Stimulated activated CD8-positive, alpha-beta memory T cell treated with anti-CD3 and anti-CD28 coated beads, Interleukin-15, amount 100 ng/mL, for 48 hours (primary cell): ENCODE measurements around the gene TBC1D13.
"Not testable (repeated sequence)": the region's sequence is repeated elsewhere in the genome, so short reads cannot be mapped to it uniquely, and the experiment has no call there.

Source experiments
- DNase-seq, 2 donors: peaks; one replicate each; pipeline ENCODE4 v3.0.0-alpha.2; 2020; ENCODE audit warnings: low read depth in 2 of 2

The TBC1D13 gene

DNA sequence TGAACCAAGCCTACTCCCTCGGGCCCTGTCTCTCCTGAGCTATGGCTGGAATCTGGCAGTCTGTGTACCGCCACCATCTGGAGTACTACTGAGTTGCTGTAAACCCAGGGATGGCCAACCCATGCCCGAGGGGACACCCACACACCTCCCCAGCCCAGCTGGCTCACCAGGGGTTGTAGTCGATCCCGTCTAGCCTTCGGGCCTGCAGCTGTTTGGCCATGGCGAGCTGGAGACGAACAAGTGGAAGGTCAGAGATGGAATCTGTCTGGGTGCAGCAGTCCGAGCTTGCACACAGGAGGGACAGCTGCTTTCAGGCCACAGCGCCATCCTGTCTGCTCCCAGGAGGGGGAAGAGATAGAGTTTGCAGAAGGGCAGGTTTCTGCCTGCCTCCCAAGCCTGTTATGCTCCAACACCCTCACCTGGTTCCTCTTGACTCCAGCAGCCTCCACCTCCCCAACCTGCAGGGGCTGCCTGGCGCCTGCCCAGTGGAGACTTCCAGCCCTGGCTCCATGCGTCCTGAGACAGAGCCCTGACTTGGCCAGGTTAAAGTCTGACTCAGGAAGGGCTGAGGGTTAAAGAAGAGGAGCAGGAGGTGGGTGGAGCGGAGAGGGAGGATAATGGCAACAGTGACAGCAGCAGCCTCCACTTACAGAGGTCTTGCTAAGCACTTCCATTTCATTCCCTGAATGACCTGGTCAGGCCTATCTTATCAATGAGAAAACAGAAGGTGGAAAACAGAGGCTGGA, 58.3 kb downstream of the TBC1D13 start:
- DNase-seq = no peak

DNA sequence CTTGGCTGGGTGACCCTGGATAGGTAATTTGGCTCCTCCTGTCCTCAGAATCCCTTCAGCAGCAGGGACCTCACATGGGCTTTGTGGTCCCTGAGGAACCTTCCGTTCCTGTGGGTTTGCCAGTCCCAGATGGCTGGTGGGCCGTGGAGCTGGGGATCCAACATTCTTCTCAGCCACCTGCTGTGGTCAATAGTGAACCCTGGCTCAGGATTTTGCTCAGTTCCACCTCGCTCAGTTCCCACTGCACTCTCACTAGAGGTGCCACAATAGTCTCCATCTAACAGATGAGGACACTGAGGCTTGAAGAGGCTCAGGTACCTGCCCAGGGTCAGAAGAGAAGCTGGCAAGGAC, 59.6 kb downstream of the TBC1D13 start:
- DNase-seq = no peak

DNA sequence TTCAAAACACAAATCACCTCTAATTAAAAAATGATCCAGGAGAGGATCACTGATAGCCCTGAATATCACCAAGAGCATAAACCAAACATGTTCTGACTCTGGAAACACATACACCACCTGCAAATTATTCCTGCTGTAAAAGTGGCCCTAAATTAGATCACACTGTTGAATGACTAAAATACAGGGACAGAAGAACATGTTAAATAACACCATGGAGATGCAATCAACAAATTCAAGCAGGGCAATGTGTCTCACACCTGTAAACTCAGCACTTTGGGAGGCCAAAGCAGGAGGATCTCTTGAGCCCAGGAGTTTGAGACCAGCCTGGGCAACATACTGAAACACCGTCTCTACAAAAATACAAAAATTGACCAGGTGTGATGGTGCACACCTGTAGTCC, 60.8 kb downstream of the TBC1D13 start:
- DNase-seq = no peak

DNA sequence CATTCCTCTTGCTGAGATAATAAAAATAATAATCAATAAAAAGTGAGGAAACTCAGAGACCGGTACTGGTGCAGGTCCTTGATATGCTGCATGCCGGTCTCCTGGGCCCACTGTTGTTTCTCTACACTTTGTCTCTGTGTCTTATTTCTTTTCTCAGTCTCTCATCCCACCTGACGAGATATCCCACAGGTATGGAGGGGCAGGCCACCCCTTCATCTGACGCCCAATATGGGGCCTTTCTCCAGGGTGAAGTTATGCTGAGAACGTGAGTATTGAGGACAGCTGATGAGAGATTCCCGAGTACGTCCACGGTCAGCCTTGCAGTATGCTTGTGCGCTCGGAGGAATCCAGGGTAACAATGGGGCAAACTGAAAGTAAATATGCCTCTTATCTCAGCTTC, 64.0 kb downstream of the TBC1D13 start:
- DNase-seq = not testable (repeated sequence)

DNA sequence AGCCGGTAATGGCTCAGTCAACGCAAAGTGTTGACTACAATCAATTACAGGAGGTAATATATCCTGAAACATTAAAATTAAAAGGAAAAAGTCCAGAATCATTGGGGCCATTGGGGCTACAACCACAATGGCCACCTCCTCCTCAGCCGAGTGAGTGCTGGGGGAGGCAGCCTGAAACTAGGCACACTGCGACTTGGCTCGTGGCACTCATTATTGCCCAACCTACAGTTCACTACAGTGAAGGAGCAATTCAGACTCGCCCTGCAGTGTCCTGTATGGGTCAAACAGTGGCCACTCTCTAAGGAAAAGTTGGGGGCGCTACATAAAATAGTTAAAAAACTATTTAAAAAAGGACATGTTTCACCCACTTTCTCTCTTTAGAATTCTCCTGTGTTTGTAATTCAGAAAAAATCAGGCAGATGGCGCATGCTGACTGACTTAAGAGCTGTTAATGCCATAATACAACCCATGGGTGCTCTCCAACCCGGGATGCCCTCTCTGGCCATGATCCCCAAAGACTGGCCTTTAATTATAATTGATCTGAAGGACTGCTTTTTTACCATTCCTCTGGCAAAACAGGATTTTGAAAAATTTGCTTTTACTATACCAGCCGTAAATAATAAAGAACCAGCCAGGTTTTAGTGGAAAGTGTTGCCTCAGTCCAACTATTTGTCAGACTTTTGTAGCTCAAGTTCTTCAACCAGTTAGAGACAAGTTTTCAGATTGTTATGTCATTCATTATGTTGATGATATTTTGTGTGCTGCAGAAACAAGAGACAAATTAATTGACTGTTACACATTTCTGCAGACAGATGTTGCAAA, 64.9 kb downstream of the TBC1D13 start:
- not testable (repeated sequence) for DNase-seq

DNA sequence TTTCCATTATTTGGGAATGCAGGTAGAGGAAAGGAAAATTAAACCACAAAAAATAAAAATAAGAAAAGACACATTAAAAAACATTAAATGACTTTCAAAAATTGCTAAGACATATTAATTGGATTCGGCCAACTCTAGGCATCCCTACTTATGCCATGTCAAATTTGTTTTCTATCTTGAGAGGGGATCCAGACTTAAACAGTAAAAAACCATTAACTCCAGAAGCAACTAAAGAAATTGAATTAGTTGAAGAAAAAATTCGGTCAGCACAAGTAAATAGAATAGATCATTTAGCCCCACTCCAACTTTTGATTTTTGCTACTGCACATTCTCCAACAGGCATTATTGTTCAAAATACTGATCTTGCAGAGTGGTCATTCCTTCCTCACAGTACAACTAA, 65.6 kb downstream of the TBC1D13 start:
- not testable (repeated sequence) for DNase-seq

DNA sequence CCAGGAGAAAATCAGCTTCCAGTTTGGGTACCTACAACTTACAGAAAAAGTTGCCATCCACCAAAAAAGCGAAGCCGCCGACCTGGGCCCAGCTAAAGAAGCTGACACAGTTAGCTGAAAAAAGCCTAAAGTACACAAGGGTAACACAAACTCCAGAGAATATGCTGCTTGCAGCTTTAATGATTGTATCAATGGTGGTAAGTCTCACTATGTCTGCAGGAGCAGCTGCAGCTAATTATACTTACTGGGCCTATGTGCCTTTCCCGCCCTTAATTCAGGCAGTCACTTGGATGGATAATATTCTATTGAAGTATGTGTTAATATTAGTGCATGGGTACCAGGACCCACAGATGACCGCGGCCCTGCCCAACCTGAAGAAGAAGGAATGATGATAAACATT, 67.4 kb downstream of the TBC1D13 start:
- not testable (repeated sequence) for DNase-seq

DNA sequence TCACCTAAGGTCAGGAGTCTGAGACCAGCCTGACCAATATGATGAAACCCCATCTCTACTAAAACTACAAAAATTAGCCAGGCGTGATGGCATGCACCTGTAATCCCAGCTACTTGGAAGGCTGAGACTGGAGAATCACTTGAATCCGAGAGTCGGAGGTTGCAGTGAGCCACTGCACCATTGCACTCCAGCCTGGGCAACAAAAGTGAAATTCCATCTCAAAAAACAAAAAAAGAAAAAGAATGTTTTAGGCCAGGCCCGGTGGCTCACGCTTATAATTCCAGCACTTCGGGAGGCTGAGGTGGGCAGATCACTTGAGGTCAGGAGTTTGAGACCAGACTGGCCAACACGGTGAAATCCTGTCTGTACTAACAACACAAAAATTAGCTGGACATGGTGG, 71.4 kb downstream of the TBC1D13 start:
- not testable (repeated sequence) for DNase-seq
